GM12878 (cell line): ENCODE results near the gene ARAF. TPM values are rescaled to one million over a fixed set of nuclear protein-coding genes. Genes with fewer than 3 reads are reported as not detected.

Experiments used
- ATF7 ChIP-seq: fragments of 450-650 bp; IDR thresholded peaks from 2 replicates; pipeline ENCODE4 v1.6.1; 2016; ENCODE audit warnings: low read depth, mild to moderate bottlenecking
- EGR1 ChIP-seq, 2 experiments: IDR thresholded peaks; 1 replicate in 1 of 2; 2 replicates in 1 of 2; pipeline ENCODE4 v1.6.1; 2011 to 2012; ENCODE audit warnings: low read depth in 2 of 2, low read length in 2 of 2, borderline replicate concordance in 1 of 2, mild to moderate bottlenecking in 1 of 2, moderate library complexity in 1 of 2
- MLLT1 ChIP-seq: fragments of 450-650 bp; IDR thresholded peaks from 2 replicates; pipeline ENCODE4 v1.6.1; 2016; ENCODE audit warnings: mild to moderate bottlenecking
- MYC ChIP-seq: IDR thresholded peaks from 2 replicates; pipeline ENCODE4 v1.6.1; 2011; ENCODE audit warnings: mild to moderate bottlenecking, low read length, moderate library complexity, inconsistent platforms; ENCODE audit not compliant: insufficient read depth, insufficient replicate concordance, insufficient read length, severe bottlenecking
- NFIC ChIP-seq: IDR thresholded peaks from 2 replicates; pipeline ENCODE4 v1.6.1; 2012; ENCODE audit warnings: low read depth, mild to moderate bottlenecking, inconsistent platforms, low read length, moderate library complexity
- POLR2AphosphoS5 ChIP-seq: IDR thresholded peaks from 2 replicates; pipeline ENCODE4 v1.6.1; 2011; ENCODE audit warnings: mild to moderate bottlenecking, low read length, inconsistent platforms
- TCF3 ChIP-seq: IDR thresholded peaks from 2 replicates; pipeline ENCODE4 v1.6.1; 2012; ENCODE audit warnings: low read depth, mild to moderate bottlenecking, low read length, borderline replicate concordance; ENCODE audit not compliant: insufficient read depth
- ZBED1 ChIP-seq: IDR thresholded peaks from 2 replicates; pipeline ENCODE4 v1.6.1; 2016; ENCODE audit warnings: borderline replicate concordance
- ZBTB40 ChIP-seq: fragments of 450-650 bp; IDR thresholded peaks from 2 replicates; pipeline ENCODE4 v1.6.1; 2016; ENCODE audit warnings: mild to moderate bottlenecking, moderate library complexity, borderline replicate concordance
- polyA plus RNA-seq, 11 experiments: library from polyadenylated mRNA; depleted of rRNA in 4 of 11; unstranded in 6 of 11; stranded (reverse) in 5 of 11; fragments of >200 nt; fragmentation: Nextera tagmentation in 4 of 11; fragmentation: Illumina TruSeq in 1 of 11; extraction: Ambion mirVana in 4 of 11; extraction: Trizol in 1 of 11; gene quantifications; 1 replicate in 1 of 11; 2 replicates in 10 of 11; pipeline versions ENCODE4 v1.2.1 to v1.2.3, GENCODE V29; 2011 to 2016; ENCODE audit warnings: inconsistent platforms in 2 of 11, missing spikeins in 2 of 11, low read depth in 1 of 11
- total RNA-seq, 4 experiments: library from RNA; depleted of rRNA in 3 of 4; stranded (reverse); fragments of >200 nt in 3 of 4; fragmentation: Illumina TruSeq in 1 of 4; extraction: Trizol in 1 of 4; gene quantifications; 2 replicates each; pipeline versions ENCODE4 v1.2.1 to v1.2.3, GENCODE V29; 2013 to 2021
- TF ChIP-seq, protein P1 (sequence below): fragments of 450-650 bp; formaldehyde crosslinking; IDR thresholded peaks from 2 replicates; pipeline ENCODE4 v1.4.0; 2020; ENCODE audit warnings: mild to moderate bottlenecking, moderate library complexity
- TF ChIP-seq, protein P2 (sequence below): IDR thresholded peaks from 2 replicates; pipeline ENCODE4 v1.6.1; 2011; ENCODE audit warnings: mild to moderate bottlenecking, low read depth, low read length, moderate library complexity; ENCODE audit not compliant: insufficient replicate concordance
- TF ChIP-seq, protein P3 (sequence below): fragments of 450-650 bp; conservative IDR thresholded peaks from 2 replicates; pipeline ENCODE4 v1.6.1; 2017; ENCODE audit warnings: mild to moderate bottlenecking, moderate library complexity

ARAF gene
- total and polyA plus RNA-seq, 10 of the 15 experiments (the other 5 are each of a cell fraction or from before 2014, with no cell fraction given): 5.0 to 79.2 (median 39.1) TPM

GRCh38 chrX:47581731-47582647 lies 21.0 kb downstream of the ARAF start, which contains the start of gene TIMP1 (continued):
- TF ChIP-seq, protein P1, sequence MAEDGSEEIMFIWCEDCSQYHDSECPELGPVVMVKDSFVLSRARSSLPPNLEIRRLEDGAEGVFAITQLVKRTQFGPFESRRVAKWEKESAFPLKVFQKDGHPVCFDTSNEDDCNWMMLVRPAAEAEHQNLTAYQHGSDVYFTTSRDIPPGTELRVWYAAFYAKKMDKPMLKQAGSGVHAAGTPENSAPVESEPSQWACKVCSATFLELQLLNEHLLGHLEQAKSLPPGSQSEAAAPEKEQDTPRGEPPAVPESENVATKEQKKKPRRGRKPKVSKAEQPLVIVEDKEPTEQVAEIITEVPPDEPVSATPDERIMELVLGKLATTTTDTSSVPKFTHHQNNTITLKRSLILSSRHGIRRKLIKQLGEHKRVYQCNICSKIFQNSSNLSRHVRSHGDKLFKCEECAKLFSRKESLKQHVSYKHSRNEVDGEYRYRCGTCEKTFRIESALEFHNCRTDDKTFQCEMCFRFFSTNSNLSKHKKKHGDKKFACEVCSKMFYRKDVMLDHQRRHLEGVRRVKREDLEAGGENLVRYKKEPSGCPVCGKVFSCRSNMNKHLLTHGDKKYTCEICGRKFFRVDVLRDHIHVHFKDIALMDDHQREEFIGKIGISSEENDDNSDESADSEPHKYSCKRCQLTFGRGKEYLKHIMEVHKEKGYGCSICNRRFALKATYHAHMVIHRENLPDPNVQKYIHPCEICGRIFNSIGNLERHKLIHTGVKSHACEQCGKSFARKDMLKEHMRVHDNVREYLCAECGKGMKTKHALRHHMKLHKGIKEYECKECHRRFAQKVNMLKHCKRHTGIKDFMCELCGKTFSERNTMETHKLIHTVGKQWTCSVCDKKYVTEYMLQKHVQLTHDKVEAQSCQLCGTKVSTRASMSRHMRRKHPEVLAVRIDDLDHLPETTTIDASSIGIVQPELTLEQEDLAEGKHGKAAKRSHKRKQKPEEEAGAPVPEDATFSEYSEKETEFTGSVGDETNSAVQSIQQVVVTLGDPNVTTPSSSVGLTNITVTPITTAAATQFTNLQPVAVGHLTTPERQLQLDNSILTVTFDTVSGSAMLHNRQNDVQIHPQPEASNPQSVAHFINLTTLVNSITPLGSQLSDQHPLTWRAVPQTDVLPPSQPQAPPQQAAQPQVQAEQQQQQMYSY (CRISPR knock-in tag): no peak
- TF ChIP-seq, protein P2, sequence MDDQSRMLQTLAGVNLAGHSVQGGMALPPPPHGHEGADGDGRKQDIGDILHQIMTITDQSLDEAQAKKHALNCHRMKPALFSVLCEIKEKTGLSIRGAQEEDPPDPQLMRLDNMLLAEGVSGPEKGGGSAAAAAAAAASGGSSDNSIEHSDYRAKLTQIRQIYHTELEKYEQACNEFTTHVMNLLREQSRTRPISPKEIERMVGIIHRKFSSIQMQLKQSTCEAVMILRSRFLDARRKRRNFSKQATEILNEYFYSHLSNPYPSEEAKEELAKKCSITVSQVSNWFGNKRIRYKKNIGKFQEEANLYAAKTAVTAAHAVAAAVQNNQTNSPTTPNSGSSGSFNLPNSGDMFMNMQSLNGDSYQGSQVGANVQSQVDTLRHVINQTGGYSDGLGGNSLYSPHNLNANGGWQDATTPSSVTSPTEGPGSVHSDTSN: peak; percentile 41
- TF ChIP-seq EGR1 (IDR thresholded peaks at IDR 0.05; ENCODE audit: borderline replicate concordance in 1 of 2, low read depth in 2 of 2, low read length in 2 of 2) (peak in 1 of 2 experiments; percentile 86; a peak in 2 of 3 replicates), ZBTB40 (no peak), MLLT1 (no peak), ATF7 (peak; percentile 70; the same call in 1 of the 2 replicates), POLR2AphosphoS5 (peak; percentile 61), MYC (no peak), ZBED1 (no peak), TCF3 (0 out of 2 replicates have a peak, but pooled peaks have one; percentile 14), NFIC (no peak)
- TF ChIP-seq, protein P3, sequence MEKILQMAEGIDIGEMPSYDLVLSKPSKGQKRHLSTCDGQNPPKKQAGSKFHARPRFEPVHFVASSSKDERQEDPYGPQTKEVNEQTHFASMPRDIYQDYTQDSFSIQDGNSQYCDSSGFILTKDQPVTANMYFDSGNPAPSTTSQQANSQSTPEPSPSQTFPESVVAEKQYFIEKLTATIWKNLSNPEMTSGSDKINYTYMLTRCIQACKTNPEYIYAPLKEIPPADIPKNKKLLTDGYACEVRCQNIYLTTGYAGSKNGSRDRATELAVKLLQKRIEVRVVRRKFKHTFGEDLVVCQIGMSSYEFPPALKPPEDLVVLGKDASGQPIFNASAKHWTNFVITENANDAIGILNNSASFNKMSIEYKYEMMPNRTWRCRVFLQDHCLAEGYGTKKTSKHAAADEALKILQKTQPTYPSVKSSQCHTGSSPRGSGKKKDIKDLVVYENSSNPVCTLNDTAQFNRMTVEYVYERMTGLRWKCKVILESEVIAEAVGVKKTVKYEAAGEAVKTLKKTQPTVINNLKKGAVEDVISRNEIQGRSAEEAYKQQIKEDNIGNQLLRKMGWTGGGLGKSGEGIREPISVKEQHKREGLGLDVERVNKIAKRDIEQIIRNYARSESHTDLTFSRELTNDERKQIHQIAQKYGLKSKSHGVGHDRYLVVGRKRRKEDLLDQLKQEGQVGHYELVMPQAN: no peak
